NCI-H82 (cell line): Measurements from ENCODE around the gene HCN4.

ENCODE experiments used
- DNase-seq: peaks from one replicate; lab custom pipeline; 2025; lab: John Stamatoyannopoulos, UW

The HCN4 gene

DNA sequence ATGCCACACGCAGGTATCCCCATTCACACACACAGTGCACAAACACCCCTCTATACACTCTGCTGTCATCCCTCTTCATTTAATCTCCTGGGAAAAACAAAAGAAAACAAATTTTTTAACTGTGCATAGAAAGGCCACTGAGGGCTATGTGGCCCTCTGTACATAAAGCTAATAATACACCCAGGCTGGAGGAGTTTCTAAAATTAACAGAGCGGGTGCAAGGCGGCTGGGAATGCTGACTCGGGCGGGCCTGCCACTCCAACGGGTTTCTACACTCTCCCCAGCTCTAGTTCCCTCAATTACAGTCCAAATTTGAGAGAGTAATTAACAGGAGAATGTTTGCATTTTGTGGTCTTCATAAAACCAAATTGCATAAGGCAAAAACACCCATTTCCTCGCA is 23.1 kb downstream of the HCN4 start:
- no peak for DNase-seq

DNA sequence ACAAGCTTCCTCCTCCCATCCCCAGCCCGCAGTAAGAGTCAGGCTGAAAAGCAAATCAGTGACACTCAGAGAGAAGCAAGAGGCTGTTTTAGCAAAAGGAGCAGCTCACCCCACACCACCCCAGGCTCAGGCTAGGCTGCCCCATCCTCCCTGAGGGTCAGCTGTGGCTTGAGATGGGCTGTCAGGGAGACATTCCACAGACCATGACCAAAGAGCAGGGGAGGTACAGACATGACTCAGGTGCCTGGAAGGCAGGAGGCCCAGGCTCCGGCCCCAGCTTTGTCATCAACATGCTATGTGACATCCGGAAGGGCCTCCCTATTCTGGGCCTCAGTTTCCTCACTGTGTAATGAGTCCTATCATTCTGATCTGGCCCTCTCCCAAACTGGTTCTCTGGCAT is 24.7 kb downstream of the HCN4 start:
- DNase-seq = no peak

DNA sequence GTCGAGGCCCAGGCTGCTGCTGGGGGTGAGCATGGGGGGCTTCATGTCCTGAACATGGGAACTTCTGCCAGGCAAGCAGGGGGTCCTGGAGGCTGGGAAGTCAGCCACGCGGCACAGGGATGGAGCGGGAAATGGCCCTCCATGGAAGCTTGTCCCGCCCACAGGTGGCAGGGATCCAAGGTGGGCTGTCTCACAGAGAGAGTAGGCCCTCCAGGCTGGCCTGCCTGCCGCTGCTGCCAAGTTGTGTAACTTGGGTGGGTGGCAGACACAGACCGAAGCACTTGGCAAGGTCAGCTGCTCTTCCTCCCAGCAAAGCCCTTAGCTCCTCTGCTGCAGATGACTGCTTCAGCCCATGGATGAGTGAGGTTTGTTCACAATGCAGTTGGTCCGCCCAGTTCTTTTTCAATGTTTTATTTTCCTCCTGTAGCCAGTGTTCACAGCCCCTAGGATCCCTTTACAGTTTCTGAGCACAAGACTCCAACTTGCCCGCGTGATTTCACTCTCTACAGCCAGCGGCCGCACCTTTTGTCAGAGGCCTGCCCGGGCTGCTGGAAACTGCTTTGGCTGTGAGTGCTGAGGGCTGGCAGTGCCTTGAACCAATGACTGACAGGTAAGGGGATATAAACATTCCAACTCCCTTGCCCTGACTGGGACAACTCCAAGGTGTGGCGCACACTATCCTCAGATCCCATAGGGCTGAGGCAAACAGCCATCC is 26.7 kb downstream of the HCN4 start:
- no peak for DNase-seq

DNA sequence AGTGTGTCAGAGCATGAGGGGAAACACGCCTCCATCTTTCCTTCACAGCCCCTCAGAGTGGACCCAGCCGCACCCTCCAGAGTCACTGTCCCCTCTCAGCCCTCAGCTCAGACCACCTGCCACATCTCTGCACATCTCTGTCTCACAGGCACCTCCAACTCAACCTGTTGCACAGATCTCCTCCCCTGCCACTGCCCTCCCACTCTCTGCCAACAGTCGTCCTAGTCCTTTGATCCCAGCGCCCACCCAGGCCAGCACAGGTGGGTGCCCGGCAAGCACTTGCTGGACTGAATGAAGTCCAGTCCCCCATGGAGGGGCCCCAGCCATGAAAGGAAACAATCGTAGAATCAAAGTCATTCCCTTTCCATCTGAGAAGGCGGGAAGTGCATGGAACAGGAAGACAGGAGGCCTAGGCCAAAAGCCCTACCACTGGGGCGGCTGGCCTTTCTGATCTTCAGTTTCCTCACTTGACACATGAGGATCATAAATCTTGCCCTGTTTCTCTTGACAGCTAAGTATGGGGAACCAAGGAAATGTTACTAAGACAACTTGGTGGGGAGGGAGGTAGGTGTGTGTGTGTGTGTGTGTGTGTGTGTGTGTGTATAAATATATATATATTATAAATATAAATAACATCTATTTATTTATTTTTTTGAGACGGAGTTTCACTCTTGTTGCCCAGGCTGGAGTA is 28.1 kb downstream of the HCN4 start:
- DNase-seq = no peak

DNA sequence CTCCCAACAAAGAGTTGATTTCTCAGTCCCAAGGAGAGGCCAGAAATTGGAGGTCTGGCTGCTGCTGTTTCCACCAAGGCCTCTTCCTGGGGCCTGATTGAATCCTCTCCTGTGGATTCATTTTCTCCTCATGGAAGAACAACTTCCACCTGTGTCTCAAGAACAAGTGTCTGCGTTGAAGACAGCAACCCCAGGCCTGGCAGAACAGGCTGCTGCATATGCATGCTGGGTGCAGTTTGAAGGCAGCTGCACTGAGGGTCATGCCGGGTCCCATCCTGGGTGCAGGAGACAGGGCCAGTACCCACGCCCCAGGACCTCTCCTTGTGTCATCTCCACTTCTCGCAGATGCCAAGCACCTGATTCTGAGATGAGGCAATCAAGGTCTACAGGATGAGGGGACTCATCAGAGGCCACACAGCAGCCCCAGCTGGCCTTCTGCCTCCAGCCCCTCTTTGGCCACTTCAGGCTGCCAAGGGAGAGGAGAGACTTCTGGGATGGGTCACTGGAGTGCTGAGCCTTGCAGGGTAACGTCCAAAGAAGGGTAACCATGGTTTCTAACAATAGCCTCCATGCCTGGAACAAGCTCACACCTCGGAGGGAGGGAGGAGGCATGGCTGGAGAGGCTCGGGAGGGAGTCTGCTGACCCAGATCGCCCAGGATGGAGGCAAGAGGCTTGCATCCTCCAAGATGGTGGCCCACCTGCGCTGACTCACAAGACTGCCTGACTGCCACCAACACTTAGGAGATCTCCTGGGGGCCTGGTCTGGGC is 30.0 kb downstream of the HCN4 start:
- no peak for DNase-seq

DNA sequence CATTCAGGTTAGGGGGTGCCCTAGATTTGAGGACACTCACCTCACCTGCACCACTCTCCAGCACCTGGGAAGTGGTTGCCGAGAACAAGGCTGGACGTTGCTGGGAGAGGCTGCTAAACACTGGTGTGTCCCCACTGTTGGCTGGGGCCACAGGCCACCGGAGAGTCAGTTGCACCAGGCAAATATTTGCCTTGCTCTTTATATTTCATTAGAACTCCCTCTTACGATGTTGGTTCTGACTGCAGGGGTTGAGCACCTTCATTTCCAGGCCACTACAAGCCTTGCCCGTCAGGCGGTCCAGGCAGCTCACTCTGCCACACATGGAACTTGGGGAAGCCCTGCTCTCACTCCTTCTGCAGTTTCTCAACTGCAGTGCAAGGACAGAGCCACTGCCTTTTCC is 30.7 kb downstream of the HCN4 start:
- no peak for DNase-seq

DNA sequence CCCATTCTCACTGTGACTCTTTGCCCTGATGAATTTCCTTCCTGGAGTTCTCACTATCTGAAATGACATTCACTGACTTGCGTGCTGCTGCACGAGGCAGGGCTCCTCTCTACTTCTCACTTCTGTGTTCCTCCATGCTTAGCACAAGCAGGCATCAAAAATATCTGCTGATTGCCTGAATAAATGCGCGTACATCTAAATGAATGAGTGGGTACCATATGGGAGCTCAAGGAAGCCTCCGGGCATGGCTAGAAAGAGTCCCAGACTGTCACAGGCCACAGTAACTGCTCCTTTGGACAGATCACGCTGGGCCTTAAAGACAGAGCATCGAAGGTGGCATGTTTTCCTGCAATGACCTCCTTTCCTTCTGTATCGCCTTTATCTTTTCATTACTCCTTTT is 31.6 kb downstream of the HCN4 start:
- DNase-seq = no peak

DNA sequence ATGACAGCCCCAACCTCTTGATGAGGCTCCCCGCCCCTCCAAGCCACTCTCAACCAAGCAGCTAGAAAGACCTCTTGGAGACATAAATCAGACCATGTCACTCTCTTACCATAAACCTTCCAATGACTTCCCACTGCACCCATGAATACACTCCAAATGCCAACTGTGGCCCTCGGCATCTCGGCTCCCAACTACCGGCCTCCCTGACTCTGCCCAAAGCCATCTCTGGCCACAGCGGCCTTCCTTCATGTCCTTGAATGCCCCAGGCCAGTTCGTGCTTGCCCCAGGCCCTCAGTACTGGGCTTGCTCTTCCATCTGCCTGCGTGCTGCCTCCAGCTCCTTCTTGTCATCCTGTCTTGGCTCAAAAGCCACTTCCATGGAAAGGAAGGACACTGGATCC is 32.0 kb downstream of the HCN4 start:
- DNase-seq = no peak

DNA sequence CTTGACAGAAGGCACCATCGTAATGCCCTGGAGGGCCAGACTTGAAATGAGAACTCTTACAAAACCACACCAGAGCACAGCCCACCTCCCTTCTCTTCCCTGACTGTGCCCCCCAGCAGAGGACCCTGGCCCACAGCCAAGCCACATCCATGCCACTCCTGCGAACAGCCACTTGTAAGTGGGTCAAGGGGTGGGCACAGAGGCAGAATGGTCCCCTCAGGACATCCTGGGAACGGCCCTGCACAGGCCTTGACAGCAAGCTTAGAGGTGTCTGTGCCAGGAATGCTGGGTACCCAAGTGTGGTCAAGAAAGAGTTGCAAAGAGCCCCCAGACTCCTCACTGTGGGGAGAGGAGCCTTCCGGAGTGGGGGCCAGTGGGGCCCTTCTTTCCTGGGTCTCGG is 33.3 kb downstream of the HCN4 start:
- no peak for DNase-seq

DNA sequence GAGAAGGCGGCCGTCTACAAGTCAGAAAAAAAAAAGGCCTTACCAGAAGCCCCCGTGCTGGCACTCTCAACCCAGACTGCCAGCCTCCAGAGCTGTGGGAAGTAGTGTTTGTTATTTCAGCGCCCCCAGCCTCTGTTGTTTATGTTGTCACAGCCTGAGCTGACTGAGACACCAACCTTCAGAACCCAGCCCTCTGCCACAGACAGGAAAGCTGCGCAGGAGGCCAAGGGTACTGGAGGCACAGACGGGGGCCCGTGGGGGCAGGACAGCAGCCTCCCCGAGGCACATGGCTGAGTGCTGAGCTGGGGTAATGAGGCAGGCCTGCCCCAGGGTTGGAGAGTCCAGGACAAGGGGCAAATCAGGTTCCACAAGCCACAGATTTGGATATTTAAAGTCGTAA is 33.7 kb downstream of the HCN4 start:
- DNase-seq = no peak

DNA sequence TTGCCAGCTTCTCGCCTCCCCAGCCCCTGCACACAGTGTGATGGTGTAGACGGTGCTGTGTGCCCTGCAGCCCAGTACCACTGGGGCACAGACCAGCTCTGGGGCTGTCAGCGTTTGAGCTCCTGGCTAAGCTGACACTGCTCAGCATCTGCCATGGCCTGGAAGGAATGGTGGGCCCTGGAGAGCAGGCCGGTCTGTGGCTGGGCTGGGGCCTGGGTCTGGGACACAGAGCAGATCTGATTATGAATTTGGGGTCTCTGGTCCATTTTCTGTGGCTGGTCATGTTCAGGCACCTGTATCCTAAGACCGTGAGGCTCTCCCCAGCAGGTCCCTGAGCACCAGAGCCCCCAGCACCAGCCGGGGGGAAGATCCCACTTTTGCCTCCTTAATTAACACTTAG is 34.7 kb downstream of the HCN4 start:
- DNase-seq = no peak

DNA sequence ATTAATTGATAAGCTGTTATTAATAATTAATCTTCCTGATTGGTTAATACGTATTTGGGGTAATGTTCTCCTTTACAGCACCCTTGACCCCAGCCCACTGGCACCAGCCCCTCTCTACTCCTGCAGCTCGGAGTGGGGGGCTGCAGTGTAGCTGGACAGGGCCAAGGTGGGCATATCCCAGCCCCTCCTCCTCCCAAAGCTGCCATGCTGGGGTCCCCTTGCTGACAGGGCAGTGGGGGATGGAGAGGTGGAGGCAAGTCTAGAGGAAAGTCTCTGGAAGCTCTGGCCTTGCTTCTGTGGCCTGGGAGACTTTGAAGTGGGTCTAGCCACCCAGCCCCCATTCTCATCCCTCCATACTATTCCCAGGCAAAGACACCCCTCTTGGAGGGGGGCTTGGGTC is 35.8 kb downstream of the HCN4 start:
- DNase-seq = no peak

DNA sequence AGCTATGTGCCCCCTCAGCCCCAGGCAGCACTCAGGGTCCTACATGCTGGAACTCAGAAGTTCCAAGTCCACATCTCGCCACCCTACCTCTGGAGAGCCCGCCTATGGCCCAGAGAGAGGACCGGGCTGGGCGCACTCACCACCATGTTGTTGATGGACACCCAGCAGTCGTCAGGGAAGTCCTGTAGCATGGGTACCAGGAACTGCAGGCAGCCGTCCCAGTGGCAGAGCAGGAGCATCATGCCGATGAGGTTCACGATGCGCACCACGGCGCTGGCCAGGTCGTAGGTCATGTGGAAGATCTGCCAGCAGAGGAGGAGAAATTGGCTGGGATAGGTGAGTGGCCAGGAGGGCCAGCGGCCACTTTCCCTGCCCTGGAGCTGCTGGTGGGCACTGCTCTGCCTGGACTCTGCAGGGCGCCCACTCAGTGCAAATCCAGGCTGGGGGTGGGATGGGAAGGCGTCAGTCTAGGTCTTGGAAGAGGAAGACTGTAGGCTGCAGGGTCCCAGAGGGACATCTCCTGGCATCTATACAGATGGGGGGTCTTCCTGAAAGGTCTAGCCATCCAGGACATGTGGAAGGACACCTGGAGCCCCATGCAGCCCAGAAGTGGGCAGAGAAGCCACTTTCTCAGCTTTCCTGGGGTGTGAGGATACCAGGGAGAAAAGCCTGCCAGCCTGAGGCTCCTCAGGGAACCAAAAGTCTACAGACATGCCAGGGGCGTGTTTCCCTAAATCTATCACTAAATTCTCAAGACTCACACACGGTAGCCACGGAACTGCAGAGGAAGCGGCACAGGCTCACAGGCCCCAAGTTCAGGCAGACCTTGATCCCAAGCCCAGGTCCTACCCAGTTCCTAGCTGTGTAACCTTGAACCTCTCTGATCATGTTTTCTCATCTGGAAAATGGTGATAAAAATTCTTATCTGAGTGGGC is 36.5 kb downstream of the HCN4 start:
- no peak for DNase-seq

DNA sequence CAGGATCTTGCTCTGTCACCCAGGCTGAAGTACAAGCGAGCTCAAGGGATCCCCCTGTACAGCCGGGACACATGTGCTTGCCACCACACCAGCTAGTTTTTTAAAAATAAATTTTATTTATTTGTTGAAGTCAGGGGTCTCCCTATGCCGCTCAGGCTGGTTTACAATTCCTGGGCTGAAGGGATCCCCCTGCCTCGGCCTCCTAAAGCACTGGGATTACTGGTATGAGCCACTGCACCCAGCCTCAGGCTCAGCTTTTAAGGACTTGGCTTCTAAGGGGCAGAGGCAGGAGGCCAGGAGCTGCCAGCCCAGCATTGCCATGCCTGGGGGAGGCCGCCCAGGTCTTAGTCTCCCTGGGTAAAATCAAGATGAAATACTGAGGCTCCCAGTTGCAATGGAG is 37.3 kb downstream of the HCN4 start:
- no peak for DNase-seq

DNA sequence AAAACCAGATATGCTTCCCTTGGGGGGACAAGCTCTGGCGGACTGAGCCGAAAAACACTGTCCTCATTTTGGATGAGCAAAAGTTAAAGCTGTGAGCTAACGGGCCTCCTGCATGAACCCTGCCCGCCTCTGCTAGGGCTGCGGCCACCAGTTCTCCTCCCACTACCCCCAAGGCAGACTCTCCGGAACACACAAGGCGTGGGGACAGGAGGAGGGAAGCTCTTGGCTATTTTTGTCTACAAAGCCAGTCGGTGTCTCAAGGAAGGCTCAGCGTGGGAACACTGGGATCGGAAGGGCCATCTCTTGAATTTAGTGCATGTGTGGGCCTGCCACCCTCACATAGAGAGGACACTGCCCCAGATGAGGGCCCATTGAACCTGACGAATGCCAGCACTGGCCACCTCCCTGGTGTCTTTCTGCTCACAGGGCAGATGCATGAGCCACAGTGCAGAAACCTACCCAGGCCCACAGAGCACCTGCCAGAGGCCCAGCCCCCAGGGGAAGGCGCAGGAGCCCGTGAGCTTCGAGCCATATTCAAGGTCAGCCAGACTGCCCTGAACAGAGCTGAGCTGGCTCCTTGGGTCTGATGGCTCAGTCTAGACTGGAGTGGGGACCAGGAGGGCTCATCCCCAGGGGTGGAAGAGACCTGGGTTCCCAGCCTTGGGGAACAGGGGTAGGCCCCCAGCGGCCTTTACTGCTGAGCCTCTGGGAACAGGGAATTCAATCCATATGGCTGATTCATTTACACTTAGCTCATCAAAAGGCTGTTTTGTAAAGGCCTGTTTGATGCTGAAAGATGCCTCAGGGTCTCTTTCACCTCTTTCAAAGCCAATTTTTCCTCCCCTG is 38.3 kb downstream of the HCN4 start:
- DNase-seq = no peak

DNA sequence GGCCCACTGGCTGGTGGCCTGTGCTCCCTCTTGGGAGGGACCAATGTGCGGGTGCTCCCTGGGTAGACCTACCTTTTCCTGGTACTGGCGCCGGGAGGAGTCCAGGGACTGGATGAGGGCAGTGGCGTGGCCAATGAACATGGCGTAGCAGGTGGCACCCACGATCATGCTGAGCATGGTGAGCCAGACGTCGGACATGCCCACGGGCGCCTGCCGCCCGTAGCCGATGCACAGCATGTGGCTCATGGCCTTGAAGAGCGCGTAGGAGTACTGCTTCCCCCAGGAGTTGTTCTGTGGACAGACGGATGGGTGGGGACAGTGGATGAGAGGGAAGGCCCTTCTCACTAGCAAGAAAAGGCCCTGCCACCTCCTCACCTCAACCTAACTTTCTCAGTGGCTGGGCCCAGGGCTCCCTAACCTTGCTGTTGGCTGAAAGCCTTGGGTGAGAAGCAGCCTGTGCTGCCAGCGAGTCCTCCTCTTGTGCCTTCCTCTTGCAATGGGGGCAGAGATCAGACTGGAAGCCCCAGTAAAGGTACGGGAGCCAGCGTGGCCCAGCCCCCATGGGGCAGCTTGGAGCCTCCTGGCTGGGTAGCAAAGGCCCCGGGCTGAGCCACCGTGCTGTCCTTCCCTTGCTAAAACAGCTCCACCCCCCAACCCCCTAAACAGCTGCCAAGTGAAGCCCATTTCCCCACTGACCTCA is 39.1 kb downstream of the HCN4 start:
- no peak for DNase-seq

DNA sequence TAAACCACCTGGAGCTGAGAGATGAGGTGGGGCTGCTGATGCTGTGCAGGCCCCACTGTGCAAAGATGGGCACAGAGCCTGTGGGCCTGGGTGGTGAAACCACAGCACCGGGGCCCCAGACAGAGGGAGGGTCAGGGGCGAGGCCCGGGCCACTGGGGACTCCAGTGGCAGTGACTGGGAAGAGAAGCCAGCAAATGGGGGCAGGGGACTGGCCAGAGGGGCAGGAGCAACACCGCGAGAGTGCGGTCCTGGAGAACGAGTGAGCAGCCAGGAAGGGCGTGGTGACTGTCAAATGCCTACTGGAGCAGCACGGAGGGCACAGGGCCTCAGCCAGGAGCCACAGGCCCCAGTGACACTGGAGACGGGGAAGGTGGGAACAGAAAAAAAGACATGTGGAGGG is 39.8 kb downstream of the HCN4 start:
- no peak for DNase-seq

DNA sequence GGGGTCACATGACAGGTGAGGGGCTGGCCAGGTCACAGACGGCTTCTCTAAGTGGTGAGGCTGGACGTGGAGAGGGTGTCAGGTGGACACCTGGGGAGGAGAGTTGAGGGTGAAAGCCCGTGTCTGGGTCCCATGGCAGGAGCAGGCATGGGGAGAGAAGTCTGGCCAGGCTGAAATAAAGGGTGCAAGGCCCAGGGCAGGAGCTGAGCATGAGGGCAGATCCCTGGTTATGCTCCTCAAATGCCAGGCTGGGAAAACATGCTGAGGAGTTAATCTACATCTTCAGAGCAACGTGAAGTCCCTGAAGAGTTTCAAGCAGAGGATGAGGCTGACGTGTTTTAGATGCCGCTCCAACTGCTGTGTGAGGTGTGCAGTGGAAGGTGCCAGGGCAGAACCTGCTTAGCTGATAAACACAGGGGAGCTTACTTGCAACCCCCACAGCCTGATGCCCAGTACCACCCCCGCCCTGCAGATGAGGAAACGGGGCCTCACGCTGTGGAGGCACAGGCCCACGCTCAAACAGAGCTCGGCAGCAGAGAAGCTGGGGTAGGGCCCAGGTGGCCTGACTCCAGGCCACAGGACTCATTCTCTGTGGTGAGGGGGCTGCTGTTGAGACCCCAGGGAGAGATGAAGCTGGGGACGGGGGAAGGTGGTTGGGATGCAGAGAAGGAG is 40.5 kb downstream of the HCN4 start:
- no peak for DNase-seq

DNA sequence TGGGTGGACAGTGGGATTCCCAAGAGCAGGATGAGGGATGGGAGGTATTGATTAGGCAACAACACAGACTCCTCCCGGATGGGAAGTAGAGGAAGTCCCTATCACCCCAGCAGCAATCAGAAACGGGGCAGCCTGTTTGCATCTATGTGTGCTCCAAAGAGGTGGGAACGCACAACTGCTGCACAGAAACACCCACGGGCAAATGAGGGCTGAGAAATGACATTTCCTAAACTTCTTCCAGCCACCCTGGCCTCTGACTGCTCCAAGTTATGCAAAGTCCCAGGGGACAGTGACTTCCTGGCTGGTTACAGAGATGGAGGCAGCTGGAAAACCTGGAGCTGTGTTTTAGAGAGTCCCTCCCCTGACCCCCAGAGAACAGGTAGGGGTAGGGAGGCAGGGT is 42.6 kb downstream of the HCN4 start:
- DNase-seq = peak; percentile 24
